ENCODE data around the gene NME3.

- TF ChIP-seq POLR2A (IDR thresholded peaks at IDR 0.05; ENCODE audit: low read length) (no peak), GATA1 (IDR thresholded peaks at IDR 0.05; ENCODE audit: low read depth, low read length) (no peak)
Measured at GRCh38 chr16:1776991-1777374, 5.6 kb upstream of the NME3 start.
